Activated CD8-positive, alpha-beta memory T cell treated with anti-CD3 and anti-CD28 coated beads, Interleukin-2, amount 10 ng/mL, durations not matched to agents 7 days and 5 days (primary cell): ENCODE measurements around the gene RERE. TPM values are rescaled to one million over a fixed set of nuclear protein-coding genes. Genes with fewer than 3 reads are reported as not detected.

Experiments
- ATAC-seq: fragments of 150-1000 bp; cut with Tn5 transposase; one replicate; pipeline ENCODE4 v1.10.0; 2021; ENCODE audit warnings: moderate library complexity
- CTCF ChIA-PET: fragments of 350-600 bp; sonication (Branson Sonifier 250); formaldehyde crosslinking; loops from one replicate; lab custom pipeline; 2021; ENCODE audit warnings: antibody characterized with exemption; lab: Charles Lee
- DNase-seq: peaks from one replicate; pipeline ENCODE4 v3.0.0-alpha.2; 2020
- H3K27ac Mint-ChIP-seq: one replicate; pipeline ENCODE4 v1.8.0; 2021; ENCODE audit warnings: mild to moderate bottlenecking, mixed read lengths
- H3K27me3 Mint-ChIP-seq: one replicate; pipeline ENCODE4 v1.8.0; 2021; ENCODE audit warnings: mixed read lengths
- H3K36me3 Mint-ChIP-seq: one replicate; pipeline ENCODE4 v1.8.0; 2021; ENCODE audit warnings: mild to moderate bottlenecking, mixed read lengths
- H3K4me1 Mint-ChIP-seq: one replicate; pipeline ENCODE4 v1.8.0; 2021; ENCODE audit warnings: mixed read lengths
- H3K4me3 Mint-ChIP-seq: one replicate; pipeline ENCODE4 v1.8.0; 2021; ENCODE audit warnings: mild to moderate bottlenecking, moderate library complexity, mixed read lengths
- H3K9me3 Mint-ChIP-seq: one replicate; pipeline ENCODE4 v1.8.0; 2022; ENCODE audit warnings: low read depth, mixed read lengths
- total RNA-seq, 2 experiments: library from RNA; stranded (reverse); gene quantifications; one replicate each; pipeline ENCODE4 v1.2.3, GENCODE V29; 2021

RERE gene
- total RNA-seq, 2 experiments from 2014 or later = 38.3 TPM

DNA sequence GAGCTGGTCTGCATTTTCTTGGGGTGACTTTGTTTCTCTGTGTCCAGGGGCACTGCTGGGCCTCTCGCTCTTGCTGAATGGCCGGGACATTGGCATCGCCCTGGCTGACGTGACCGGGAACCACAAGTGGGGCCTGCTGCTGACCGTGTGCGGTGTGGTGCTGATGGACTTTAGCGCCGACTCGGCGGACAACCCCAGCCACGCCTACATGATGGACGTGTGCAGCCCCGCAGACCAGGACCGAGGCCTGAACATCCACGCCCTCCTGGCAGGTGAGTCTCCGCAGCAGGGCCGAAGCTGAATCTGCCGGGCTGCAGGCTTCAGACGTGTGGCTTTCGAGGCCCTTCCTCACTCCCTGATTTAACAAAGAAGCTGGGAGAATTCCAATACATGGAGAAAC is 491.7 kb downstream of the RERE start:
- H3K4me1 Mint-ChIP-seq = peaks cover 5% of the 10 kb centered on the region
- no peaks in the 10 kb centered on the region for H3K27me3 Mint-ChIP-seq
- CTCF ChIA-PET = no interaction called here
- no peak overlapping the region for H3K4me3 Mint-ChIP-seq
- no peak for ATAC-seq
- no peaks in the 10 kb centered on the region for H3K9me3 Mint-ChIP-seq
- no peak overlapping the region for H3K27ac Mint-ChIP-seq
- DNase-seq = no peak
- H3K36me3 Mint-ChIP-seq = no peaks in the 10 kb centered on the region

DNA sequence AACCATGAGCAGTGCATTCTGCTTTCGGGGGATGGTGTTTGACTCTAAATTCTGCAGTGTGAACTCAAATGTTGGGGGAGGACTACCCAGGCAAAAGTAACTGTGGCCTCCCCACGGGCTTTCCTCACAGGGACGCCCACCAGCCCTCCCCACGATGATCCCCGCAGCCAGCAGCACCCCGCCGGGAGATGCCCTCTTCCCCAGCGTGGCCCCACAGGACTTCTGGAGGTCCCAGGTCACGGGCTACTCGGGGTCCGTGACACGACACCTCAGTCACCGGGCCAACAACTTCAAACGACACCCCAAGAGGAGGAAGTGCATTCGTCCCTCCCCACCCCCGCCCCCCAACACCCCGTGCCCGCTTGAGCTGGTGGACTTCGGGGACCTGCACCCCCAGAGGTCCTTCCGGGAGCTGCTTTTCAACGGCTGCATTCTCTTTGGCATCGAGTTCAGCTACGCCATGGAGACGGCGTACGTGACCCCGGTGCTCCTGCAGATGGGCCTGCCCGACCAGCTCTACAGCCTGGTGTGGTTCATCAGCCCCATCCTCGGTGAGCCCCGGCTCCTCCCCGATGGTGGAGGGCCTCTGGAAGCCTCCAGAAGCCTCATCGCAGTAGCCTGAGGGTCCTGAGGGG is 493.1 kb downstream of the RERE start:
- no peak for ATAC-seq
- Mint-ChIP-seq H3K9me3 (no peaks in the 10 kb centered on the region), H3K4me1 (no peaks in the 10 kb centered on the region), H3K4me3 (no peak overlapping the region), H3K27ac (no peak overlapping the region), H3K36me3 (no peaks in the 10 kb centered on the region), H3K27me3 (peaks cover 5% of the 10 kb centered on the region)
- CTCF ChIA-PET = interaction anchor here (1.1 kb wide), 1 partner anchor 10 kb away, joined by 3 read pairs; no protein-coding TSS in a partner anchor
- no peak for DNase-seq

DNA sequence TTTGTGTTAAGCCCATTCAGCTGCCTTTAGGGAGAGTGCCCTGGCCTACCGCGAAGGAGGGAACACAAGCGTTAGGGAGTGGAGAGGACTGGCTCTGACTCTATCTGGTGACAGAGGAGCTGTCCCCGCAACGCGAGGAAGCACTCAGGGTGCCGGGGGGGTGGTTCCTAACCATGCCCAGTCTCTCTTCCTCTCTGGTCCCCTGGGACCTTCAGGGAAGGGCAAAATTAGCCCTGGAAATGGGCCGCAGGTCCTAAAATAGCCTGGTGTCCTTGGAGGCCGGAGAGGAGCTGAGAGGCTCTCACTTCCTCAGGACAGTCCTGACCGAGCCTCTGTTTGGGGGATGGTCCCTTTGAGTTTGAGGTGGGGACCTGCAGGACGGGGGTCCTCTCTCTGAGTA is 493.7 kb downstream of the RERE start:
- CTCF ChIA-PET = interaction anchor here (1.1 kb wide), 1 partner anchor 9 kb away, joined by 3 read pairs; no protein-coding TSS in a partner anchor
- Mint-ChIP-seq H3K27ac (no peak overlapping the region), H3K36me3 (no peaks in the 10 kb centered on the region), H3K4me1 (peaks cover 1% of the 10 kb centered on the region), H3K4me3 (no peak overlapping the region), H3K27me3 (peaks cover 11% of the 10 kb centered on the region), H3K9me3 (no peaks in the 10 kb centered on the region)
- no peak for DNase-seq
- no peak for ATAC-seq

DNA sequence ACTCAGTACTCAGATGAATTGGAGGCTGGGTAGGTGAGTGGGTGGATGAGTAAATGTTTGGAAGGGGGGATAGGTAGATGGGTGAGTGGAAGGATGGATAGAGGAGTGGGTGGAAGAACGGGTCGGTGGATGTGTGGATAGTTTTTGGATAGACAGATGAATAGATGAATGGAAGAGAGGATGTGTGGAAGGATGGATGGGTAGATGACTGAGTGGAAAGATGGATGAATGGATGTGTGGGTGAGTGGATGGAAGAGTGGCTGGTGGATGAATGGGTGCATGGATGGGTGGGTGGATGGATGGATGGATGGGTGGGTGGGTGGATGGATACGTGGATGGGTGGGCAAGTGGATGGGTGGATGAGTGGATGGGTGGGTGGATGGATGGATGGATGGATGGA is 495.8 kb downstream of the RERE start:
- H3K36me3 Mint-ChIP-seq = no peaks in the 10 kb centered on the region
- peaks cover 18% of the 10 kb centered on the region for H3K27me3 Mint-ChIP-seq
- H3K4me1 Mint-ChIP-seq = peaks cover 7% of the 10 kb centered on the region
- H3K4me3 Mint-ChIP-seq = no peak overlapping the region
- no peak for ATAC-seq
- H3K9me3 Mint-ChIP-seq = no peaks in the 10 kb centered on the region
- DNase-seq = no peak
- H3K27ac Mint-ChIP-seq = no peak overlapping the region
- CTCF ChIA-PET = interaction anchor here (1.4 kb wide), 1 partner anchor 20 kb away, joined by 3 read pairs; no protein-coding TSS in a partner anchor

DNA sequence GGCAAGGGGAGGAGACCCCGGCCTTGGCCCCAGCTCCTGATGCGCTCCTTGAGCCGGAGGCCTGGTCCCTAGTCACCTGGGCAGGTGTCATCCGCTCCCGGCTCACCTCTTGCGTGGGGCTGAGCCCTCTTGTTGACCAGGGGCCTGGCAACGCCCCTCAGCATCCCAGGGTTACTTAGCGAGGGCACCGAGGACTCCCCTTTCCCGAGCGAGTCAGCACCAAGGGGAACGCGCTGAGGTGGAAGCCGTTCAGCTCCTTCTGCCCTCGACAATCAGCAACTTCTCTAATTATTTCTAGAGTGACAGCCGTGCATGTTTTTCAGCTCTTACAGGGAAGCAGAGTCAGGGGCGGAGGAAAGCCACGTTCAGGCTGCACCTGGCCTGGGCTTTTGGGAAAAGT is 499.0 kb downstream of the RERE start:
- no peaks in the 10 kb centered on the region for H3K9me3 Mint-ChIP-seq
- peak overlapping the region; percentile 16 for H3K4me3 Mint-ChIP-seq
- H3K27ac Mint-ChIP-seq = no peak overlapping the region
- CTCF ChIA-PET = interaction anchor here (1.2 to 7.8 kb wide), 2 partner anchors 303 to 336 kb away, joined by 3 to 84 read pairs; no protein-coding TSS in a partner anchor
- DNase-seq (no peak), ATAC-seq (no peak)
- peaks cover 13% of the 10 kb centered on the region for H3K4me1 Mint-ChIP-seq
- H3K27me3 Mint-ChIP-seq = peaks cover 47% of the 10 kb centered on the region
- H3K36me3 Mint-ChIP-seq = no peaks in the 10 kb centered on the region

DNA sequence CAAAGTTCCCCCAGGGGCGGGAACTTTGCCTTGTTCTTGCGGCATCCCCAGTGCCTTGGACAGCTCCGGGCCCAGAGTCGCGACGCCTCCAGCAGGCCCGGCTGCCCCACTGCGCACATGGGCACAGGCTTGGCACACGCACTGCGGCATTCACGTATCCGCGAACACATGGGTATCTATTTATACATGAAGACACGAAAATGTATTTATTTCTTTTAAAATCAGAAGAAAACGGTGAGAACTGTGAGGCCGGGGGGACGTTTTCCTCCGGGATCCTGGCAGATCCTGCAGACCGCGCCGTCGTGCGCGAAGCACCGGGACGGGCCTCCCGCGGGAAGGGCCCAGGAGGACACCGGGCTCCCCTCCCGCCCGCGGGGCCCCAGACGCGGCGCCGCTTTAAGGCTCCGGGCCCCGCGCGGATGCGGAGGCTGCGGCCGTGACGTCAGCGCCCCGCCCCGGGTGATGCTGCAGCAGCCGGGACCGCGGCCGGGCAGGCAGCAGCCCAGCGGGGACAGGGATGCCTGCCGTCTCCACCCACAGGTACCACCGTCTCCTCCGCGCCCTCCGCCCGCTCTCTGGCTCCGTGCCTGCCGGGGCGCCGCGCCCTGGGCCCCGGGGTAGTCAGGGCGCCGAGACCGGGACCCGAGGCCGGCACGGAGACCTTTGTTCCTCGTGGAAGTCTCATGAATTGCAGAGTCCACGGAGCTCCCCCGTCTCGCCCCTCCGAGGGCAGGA is 499.6 kb downstream of the RERE start, which contains the start of gene SLC45A1:
SLC45A1 (plus strand) TSS at position 468 of the 735 bp plus-strand sequence. CDS start 6,216 bp downstream, outside the sequence.
- Mint-ChIP-seq H3K4me3 (peak within 1 kb of the TSS; percentile 53), H3K36me3 (no peaks in the 10 kb centered on the region), H3K27ac (no peak within 1 kb of the TSS), H3K9me3 (no peaks in the 10 kb centered on the region), H3K4me1 (peaks cover 13% of the 10 kb centered on the region), H3K27me3 (peaks cover 47% of the 10 kb centered on the region)
- peak; percentile 82 for DNase-seq
- CTCF ChIA-PET = interaction anchor here (1.2 to 7.8 kb wide), 2 partner anchors 302 to 335 kb away, joined by 3 to 84 read pairs; no protein-coding TSS in a partner anchor
- ATAC-seq = peak; percentile 95

DNA sequence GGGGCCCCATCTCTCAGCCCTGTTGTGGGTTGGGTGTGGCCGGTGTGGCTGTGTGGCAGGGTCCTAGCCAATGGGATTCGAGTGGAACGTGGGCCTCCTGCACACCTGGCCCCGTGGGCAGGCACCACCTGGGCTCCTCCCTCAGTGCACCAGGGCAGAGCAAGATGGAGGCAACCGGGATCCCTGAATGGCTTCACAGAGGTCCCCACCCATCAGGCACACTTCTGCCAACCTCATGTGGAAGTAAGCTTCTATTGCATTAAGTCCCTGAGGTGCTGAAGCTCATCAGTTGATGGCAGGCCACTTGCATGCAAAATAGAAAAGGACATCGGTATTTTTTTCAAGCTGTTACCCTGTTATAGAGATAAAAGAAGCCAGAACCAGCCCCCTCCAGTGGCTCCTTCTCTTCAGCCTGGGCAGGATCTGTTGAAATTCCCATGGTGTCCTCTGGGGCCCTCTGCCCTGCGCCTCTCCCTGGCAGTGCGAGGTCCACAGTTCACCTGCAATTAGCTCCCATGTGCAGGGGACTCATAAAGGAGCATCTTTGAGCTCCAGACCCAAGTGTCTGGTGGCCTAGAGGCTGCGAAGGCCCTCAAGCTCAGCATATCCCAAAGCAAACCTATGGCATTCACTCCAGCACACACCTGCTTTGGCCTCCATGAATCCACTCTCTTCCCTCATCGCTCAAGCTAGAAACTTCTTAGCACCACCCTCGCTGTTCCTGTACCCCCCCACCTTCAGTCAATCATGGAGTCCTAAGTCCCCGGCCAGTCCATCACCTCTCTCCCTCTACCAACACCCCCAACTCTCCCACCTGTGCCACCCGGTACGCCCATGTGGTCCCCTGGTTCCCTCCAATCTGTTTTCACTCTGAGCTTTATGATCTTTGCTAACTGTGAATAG is 501.6 kb downstream of the RERE start:
- no peak for DNase-seq
- CTCF ChIA-PET = interaction anchor here (0.8 to 7.8 kb wide), 5 partner anchors 286 to 342 kb away, joined by 3 to 84 read pairs (median 10); partner anchors contain the start of gene ERRFI1
- Mint-ChIP-seq H3K9me3 (no peaks in the 10 kb centered on the region), H3K27me3 (peaks cover 47% of the 10 kb centered on the region), H3K4me3 (no peak overlapping the region), H3K36me3 (no peaks in the 10 kb centered on the region), H3K4me1 (peaks cover 13% of the 10 kb centered on the region), H3K27ac (no peak overlapping the region)
- no peak for ATAC-seq

DNA sequence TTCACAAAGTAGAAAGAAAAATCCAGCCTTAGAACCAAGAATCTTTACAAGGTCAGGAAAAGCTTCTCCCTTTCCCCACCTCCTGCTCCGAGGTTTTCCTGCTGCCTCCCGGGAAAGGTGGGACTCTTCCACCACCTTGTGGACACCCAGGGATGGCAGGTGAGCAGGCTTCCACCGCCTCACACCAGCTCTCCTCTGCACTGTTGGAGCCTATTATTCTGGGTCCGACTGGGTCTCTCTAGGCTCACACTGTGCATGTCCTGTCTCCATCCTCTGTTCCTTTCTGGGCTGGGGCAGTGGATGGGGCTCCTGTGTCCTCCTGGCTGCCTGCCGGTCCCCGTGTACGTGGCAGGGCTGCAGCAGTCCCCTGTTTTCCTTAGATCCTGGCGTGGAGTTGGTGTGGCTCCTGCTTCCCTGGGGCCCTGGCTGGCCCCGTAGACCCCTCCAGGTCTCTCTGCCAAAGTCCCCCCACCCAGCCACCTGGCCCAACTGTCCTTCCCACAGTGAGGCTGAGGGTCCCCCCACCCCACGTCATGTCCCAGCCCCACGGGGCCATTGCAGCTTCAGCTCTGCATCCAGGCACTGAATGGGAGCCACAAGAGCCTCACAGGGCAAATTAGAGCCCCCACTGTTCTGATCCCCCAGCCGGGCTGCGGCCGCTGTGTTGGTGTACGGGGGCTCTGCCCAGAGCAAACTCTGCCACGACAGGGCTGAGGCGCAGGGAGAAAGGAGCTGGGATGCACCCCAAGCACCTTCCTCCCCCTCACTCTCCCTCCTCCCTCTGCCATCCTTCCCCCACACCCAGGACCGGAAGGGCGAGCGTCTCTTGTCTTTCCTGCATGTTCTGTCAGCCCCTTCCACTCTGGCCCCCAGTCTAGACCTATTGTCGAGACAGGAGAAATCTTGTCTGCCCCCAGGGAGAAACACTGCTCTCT is 502.8 kb downstream of the RERE start:
- DNase-seq (peak; percentile 60), ATAC-seq (peak; percentile 25)
- Mint-ChIP-seq H3K4me3 (no peak overlapping the region), H3K9me3 (no peaks in the 10 kb centered on the region), H3K27me3 (peaks cover 47% of the 10 kb centered on the region), H3K27ac (peak overlapping the region; percentile 9), H3K36me3 (no peaks in the 10 kb centered on the region), H3K4me1 (peaks cover 13% of the 10 kb centered on the region)
- CTCF ChIA-PET = interaction anchor here (0.6 to 7.8 kb wide), 10 partner anchors 9 to 647 kb away, joined by 3 to 84 read pairs (median 3); partner anchors contain the start of gene ERRFI1

DNA sequence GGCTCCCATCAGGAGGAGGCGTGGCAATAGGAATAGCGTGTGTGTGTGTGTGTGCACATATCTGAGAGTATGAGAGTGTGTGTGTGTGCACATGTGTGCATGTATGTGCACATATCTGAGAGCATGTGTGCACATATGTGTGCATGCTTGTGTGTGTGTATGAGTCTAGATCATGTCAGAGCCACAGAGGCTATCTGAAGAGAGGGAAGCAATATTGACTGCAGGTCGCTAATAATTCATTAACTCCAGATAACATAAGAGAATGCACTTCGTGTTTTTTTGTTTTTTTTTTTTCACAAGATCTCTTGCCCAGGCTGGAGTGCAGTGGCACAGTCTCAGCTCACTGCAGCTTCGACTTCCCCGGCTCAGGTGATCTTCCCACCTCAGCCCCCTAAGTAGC is 504.2 kb downstream of the RERE start:
- peaks cover 8% of the 10 kb centered on the region for H3K4me1 Mint-ChIP-seq
- no peak overlapping the region for H3K4me3 Mint-ChIP-seq
- no peak overlapping the region for H3K27ac Mint-ChIP-seq
- no peaks in the 10 kb centered on the region for H3K9me3 Mint-ChIP-seq
- H3K27me3 Mint-ChIP-seq = peaks cover 34% of the 10 kb centered on the region
- CTCF ChIA-PET = interaction anchor here (0.6 to 7.8 kb wide), 5 partner anchors 24 to 330 kb away, joined by 3 to 84 read pairs (median 10); partner anchors contain the start of gene ERRFI1
- DNase-seq (no peak), ATAC-seq (no peak)
- no peaks in the 10 kb centered on the region for H3K36me3 Mint-ChIP-seq

DNA sequence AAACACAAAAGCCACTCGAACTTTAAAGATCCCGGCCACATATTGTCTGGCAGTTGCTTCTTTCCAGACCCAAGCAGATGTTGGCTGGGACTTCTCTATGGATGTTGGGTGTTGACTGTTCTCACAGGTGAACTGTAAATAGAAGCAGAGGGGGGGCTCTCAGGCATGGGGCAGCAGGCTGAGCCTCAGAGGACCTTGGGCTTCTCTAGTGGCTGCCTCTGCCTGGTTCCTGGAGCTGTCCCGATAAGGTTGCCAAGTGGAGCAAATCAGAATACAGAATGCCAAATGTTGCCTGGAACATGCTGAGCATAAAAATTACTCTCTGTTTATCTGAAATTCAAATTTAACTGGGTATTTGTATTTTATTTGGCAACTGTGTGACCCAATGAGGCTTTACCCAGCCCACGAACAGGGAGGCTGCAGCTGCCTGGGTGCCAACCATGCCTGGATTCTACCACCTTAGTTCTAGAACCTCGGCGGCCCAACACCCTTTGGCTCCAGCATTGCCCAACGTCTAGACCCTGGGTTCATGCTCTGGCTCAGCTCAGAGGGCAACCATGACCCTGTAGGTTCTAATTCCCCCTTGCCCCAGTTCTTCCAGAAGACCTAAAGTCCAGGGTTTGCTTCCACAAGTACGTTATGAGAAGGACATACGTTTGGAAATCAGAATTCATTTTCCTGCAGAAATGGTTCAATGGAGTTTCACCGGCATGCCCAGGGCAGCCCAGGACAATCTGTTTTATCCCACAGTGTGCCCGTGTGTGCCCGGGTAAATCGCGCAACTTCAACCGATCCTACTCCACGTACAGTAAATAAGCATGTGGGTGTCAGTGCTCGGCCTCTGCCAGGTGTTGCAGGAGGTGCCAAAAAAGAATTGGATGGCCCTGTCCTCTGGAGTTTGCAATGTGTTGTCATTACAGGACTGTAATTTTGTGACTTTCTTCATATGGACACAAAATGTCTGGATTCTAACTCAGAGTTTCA is 504.9 kb downstream of the RERE start:
- Mint-ChIP-seq H3K36me3 (no peaks in the 10 kb centered on the region), H3K27ac (no peak overlapping the region), H3K9me3 (no peaks in the 10 kb centered on the region), H3K4me1 (peaks cover 7% of the 10 kb centered on the region), H3K4me3 (no peak overlapping the region), H3K27me3 (peaks cover 34% of the 10 kb centered on the region)
- ATAC-seq (no peak), DNase-seq (no peak)
- CTCF ChIA-PET = interaction anchor here (2.3 to 7.8 kb wide), 3 partner anchors 283 to 297 kb away, joined by 12 to 84 read pairs (median 48); partner anchors contain the start of gene ERRFI1
